Caco-2 (cell line): ENCODE results near the gene HOXD11. TPM values are rescaled to one million over a fixed set of nuclear protein-coding genes. Genes with fewer than 3 reads are reported as not detected.

ENCODE experiments used
- BruUV-seq: library from RNA; stranded (reverse); fragments of 400-500 nt; replicated peaks from 2 replicates; lab custom pipeline; 2021; lab: Mats Ljungman, UMichigan
- CTCF ChIA-PET: fragments of 300-600 bp; sonication (Branson Sonifier 250); formaldehyde crosslinking; loops from one replicate; lab custom pipeline; 2022; ENCODE audit warnings: antibody characterized with exemption; lab: Charles Lee
- POLR2A ChIA-PET: fragments of 300-600 bp; sonication (Branson Sonifier 250); formaldehyde crosslinking; loops from one replicate; lab custom pipeline; 2022; ENCODE audit warnings: antibody characterized with exemption; lab: Charles Lee
- DNase-seq, 2 experiments: peaks; one replicate each; pipeline versions ENCODE4 v3.0.0 to v3.0.0-alpha.2; 2020 to 2022
- H3K27me3 ChIP-seq: replicated peaks from 2 replicates; pipeline ENCODE4 v1.6.0; 2011; ENCODE audit warnings: low read length; ENCODE audit not compliant: control insufficient read depth, insufficient read depth
- H3K36me3 ChIP-seq: 2 replicates; pipeline ENCODE4 v1.5.1; 2011; ENCODE audit warnings: low read length; ENCODE audit not compliant: control insufficient read depth, insufficient read depth
- H3K4me1 ChIP-seq: fragments of 250-450 bp; sonication (Bioruptor Pico); 2 replicates; pipeline ENCODE4 v1.5.1; 2020; ENCODE audit warnings: mild to moderate bottlenecking
- H3K4me3 ChIP-seq: 2 replicates; pipeline ENCODE4 v1.5.1; 2011; ENCODE audit warnings: low read depth, mild to moderate bottlenecking, control low read depth, low read length
- H3K9me3 ChIP-seq: fragments of 250-450 bp; sonication (Bioruptor Pico); 2 replicates; pipeline ENCODE4 v1.5.1; 2020; ENCODE audit warnings: mild to moderate bottlenecking, moderate library complexity
- H3K27ac Mint-ChIP-seq: one replicate; pipeline ENCODE4 v1.8.0; 2022; ENCODE audit warnings: mixed read lengths; ENCODE audit not compliant: unreplicated experiment
- H3K27me3 Mint-ChIP-seq: one replicate; pipeline ENCODE4 v1.8.0; 2022; ENCODE audit warnings: mixed read lengths; ENCODE audit not compliant: insufficient read depth, unreplicated experiment
- H3K36me3 Mint-ChIP-seq: one replicate; pipeline ENCODE4 v1.8.0; 2022; ENCODE audit warnings: mild to moderate bottlenecking, mixed read lengths; ENCODE audit not compliant: insufficient read depth, unreplicated experiment
- H3K4me1 Mint-ChIP-seq: one replicate; pipeline ENCODE4 v1.8.0; 2022; ENCODE audit warnings: low read depth, mixed read lengths; ENCODE audit not compliant: unreplicated experiment
- H3K4me3 Mint-ChIP-seq: one replicate; pipeline ENCODE4 v1.8.0; 2022; ENCODE audit warnings: mild to moderate bottlenecking, moderate library complexity, mixed read lengths; ENCODE audit not compliant: unreplicated experiment
- H3K9me3 Mint-ChIP-seq: one replicate; pipeline ENCODE4 v1.8.0; 2022; ENCODE audit warnings: mixed read lengths; ENCODE audit not compliant: unreplicated experiment
- intact Hi-C: fragments of 100-400 bp; cut with micrococcal nuclease; formaldehyde crosslinking; loops from one replicate; pipeline ENCODE4 v1.10.0; 2022; ENCODE audit not compliant: unreplicated experiment
- total RNA-seq: library from RNA; stranded (reverse); gene quantifications from 2 replicates; pipeline ENCODE4 v1.2.3, GENCODE V29; 2022
- TF ChIP-seq, protein P1 (sequence below), 2 experiments: fragments of 200-600 bp in 1 of 2; IDR thresholded peaks; 1 replicate in 1 of 2; 2 replicates in 1 of 2; pipeline versions ENCODE4 v1.5.1 to v1.8.0; 2011 to 2022; ENCODE audit warnings: antibody characterized with exemption in 1 of 2, control low read depth in 1 of 2, inconsistent platforms in 1 of 2, low read depth in 1 of 2, low read length in 1 of 2, mild to moderate bottlenecking in 1 of 2, moderate library complexity in 1 of 2; ENCODE audit not compliant: insufficient read depth in 1 of 2, severe bottlenecking in 1 of 2, unreplicated experiment in 1 of 2

The HOXD11 gene
- total RNA-seq, 1 experiment from 2014 or later, result not detected

DNA sequence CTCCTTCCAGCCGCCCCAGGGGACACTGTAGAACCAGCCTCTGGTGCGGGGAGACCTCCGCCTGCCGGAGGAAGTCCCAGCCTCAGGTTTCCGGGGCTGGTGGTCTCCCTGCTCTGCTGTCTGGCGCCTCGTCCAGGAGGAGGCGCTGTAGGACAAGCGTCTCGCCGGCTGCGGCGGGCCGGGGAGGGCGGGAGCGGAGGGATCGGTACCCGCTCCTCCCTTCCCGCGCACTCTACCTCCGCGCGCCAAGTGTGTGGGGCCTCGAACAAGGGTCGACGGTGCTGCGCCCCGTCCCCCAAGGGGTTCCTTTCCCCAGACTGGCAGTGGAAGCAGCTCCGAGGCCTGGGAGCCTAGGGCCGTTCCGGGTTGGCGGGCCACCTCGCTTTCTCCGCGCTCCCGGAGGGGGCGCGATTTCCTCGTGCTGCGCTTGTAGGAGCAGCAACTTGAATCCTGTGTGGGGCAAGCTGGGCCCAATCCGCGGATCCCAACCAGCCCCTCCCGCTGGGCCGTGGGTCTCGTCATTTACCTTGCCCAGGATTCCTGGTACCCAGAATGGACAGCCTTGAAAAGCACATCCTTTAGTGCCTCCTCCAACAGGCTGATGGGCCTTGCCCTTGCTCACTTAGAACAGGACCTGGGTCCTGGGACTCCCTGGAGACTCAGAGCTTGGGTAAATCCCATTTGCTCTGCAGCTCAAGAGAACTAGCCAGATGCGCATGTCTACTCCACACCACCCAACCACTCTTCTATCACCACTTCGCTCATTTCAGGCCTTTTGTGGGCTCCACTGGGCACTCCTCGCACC, 33.6 kb downstream of the HOXD11 start:
- peak in 1 of 2 experiments; percentile 14 for DNase-seq
- Histone ChIP-seq H3K9me3 (no peaks in the 10 kb centered on the region), H3K27me3 (0 out of 2 replicates have a peak, but pooled peaks cover 1% of the 10 kb centered on the region), H3K4me1 (0 out of 2 replicates have a peak, but pooled peaks cover 7% of the 10 kb centered on the region), H3K36me3 (no peaks in the 10 kb centered on the region), H3K4me3 (no peak overlapping the region)
- BruUV-seq, result no TSS peak
- no peak overlapping the region for H3K4me3 Mint-ChIP-seq
- no peak overlapping the region for H3K27ac Mint-ChIP-seq
- ChIA-PET CTCF (no interaction called here), POLR2A (no interaction called here)
- TF ChIP-seq, protein P1, sequence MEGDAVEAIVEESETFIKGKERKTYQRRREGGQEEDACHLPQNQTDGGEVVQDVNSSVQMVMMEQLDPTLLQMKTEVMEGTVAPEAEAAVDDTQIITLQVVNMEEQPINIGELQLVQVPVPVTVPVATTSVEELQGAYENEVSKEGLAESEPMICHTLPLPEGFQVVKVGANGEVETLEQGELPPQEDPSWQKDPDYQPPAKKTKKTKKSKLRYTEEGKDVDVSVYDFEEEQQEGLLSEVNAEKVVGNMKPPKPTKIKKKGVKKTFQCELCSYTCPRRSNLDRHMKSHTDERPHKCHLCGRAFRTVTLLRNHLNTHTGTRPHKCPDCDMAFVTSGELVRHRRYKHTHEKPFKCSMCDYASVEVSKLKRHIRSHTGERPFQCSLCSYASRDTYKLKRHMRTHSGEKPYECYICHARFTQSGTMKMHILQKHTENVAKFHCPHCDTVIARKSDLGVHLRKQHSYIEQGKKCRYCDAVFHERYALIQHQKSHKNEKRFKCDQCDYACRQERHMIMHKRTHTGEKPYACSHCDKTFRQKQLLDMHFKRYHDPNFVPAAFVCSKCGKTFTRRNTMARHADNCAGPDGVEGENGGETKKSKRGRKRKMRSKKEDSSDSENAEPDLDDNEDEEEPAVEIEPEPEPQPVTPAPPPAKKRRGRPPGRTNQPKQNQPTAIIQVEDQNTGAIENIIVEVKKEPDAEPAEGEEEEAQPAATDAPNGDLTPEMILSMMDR (IDR thresholded peaks at IDR 0.05; ENCODE audit: insufficient read depth in 1 of 2, low read depth in 1 of 2, low read length in 1 of 2, severe bottlenecking in 1 of 2, unreplicated experiment in 1 of 2), result peak in 1 of 2 experiments; percentile 0
- peaks cover 7% of the 10 kb centered on the region for H3K4me1 Mint-ChIP-seq
- no peaks in the 10 kb centered on the region for H3K36me3 Mint-ChIP-seq
- intact Hi-C loops, result no loop called here
- H3K27me3 Mint-ChIP-seq, result peaks cover 27% of the 10 kb centered on the region
- H3K9me3 Mint-ChIP-seq, result no peaks in the 10 kb centered on the region

DNA sequence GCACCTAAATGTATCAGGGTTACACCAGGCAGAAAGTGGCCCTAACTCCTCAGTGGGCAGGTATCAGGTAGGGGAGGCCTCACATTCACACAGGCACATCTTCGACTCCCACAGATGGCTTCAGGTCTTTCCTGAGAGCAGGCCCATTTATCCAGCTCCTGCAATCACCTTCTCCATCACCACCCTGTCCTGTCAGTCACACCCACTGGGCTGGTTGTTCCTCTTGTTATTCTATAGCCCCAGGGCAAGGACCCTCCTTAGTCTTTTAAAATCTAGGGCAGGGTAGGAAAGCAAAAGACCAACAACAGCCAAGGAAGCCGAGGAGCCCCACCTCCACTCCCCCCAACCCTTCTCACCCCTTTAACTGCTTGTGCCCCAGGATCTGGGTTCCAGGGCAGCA, 35.2 kb downstream of the HOXD11 start:
- DNase-seq, result no peak
- ChIA-PET CTCF (no interaction called here), POLR2A (no interaction called here)
- Mint-ChIP-seq H3K27ac (no peak overlapping the region), H3K4me1 (no peaks in the 10 kb centered on the region), H3K36me3 (no peaks in the 10 kb centered on the region), H3K9me3 (no peaks in the 10 kb centered on the region), H3K4me3 (no peak overlapping the region), H3K27me3 (peaks cover 23% of the 10 kb centered on the region)
- no peak overlapping the region for H3K4me3 ChIP-seq
- intact Hi-C loops, result no loop called here
- BruUV-seq, result no TSS peak
- TF ChIP-seq, protein P1 (IDR thresholded peaks at IDR 0.05; ENCODE audit: insufficient read depth in 1 of 2, low read depth in 1 of 2, low read length in 1 of 2, severe bottlenecking in 1 of 2, unreplicated experiment in 1 of 2), result no peak
- H3K9me3 ChIP-seq, result no peaks in the 10 kb centered on the region
- no peaks in the 10 kb centered on the region for H3K4me1 ChIP-seq
- H3K27me3 ChIP-seq, result 0 out of 2 replicates have a peak, but pooled peaks cover 1% of the 10 kb centered on the region
- H3K36me3 ChIP-seq, result no peaks in the 10 kb centered on the region

DNA sequence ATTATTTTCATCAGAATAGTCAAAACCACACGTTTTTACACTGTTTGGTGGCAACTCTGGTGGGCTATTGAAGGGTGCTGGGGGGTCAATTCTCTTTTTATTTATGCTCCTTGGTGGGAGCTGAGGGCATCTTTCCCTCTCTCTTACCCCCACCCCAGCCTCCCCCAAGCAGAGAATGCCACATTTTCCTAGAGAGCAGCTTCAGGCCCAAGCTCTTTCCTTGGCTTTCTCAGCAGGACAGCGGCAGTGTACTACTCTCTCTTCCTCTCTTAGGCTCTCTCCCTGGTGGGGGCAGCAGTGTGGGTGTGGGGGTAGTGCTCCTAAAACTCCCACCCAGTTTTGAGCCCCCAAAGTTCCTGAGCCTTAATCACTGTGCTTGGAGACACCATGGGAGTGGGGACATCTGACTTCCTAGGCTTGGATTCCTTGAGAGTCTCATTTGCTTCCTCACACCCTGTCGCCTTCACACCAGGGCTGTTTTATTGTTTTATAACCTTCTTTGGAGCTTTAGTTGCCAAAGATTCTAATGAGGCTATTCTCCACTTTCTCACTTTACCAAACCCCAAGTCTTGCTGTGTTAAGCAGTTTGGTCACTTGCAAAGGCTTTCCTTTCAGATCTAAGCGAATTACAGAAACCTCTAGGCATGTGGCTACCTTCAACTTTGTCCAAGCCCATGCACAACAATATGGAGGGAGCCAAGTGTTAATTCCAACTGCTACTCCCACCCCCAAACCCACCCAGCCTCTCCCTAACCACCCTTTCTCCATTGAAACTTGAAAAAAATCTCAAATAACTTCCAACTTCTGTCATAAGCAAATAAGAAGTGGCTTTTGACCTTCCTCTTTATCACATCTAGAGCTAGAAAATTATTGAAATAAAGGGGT, 38.2 kb downstream of the HOXD11 start:
- TF ChIP-seq, protein P1 (IDR thresholded peaks at IDR 0.05; ENCODE audit: insufficient read depth in 1 of 2, low read depth in 1 of 2, low read length in 1 of 2, severe bottlenecking in 1 of 2, unreplicated experiment in 1 of 2), result no peak
- Histone ChIP-seq H3K9me3 (no peaks in the 10 kb centered on the region), H3K4me3 (no peak overlapping the region), H3K4me1 (no peaks in the 10 kb centered on the region), H3K36me3 (no peaks in the 10 kb centered on the region), H3K27me3 (0 out of 2 replicates have a peak, but pooled peaks cover 1% of the 10 kb centered on the region)
- Mint-ChIP-seq H3K36me3 (no peaks in the 10 kb centered on the region), H3K9me3 (no peaks in the 10 kb centered on the region), H3K27me3 (peaks cover 11% of the 10 kb centered on the region), H3K4me1 (no peaks in the 10 kb centered on the region), H3K27ac (no peak overlapping the region), H3K4me3 (no peak overlapping the region)
- CTCF ChIA-PET, result interaction anchor here (0.6 to 1.0 kb wide), 2 partner anchors 8 to 310 kb away, joined by 5 read pairs; no protein-coding TSS in a partner anchor
- DNase-seq, result no peak
- BruUV-seq, result no TSS peak
- POLR2A ChIA-PET, result no interaction called here
- intact Hi-C loops, result no loop called here
